Measurements from ENCODE around the gene FKBP5. TPM values are rescaled to one million over a fixed set of nuclear protein-coding genes. Genes with fewer than 3 reads are reported as not detected.
A peak's percentile ranks its signal among the peaks of the same experiment; 100 is the strongest.

The FKBP5 gene
- total RNA-seq, 1 experiment from 2014 or later: 33.9 TPM

- H3K4me1 Mint-ChIP-seq: peaks cover 23 to 26% of the 10 kb centered on the region in 2 experiments
- Histone ChIP-seq H3K14ac (ENCODE audit: insufficient read depth, low read length) (no peak overlapping the region), H4K8ac (replicated peaks; ENCODE audit: insufficient read length, low read depth, low read length) (no peak overlapping the region), H4K91ac (ENCODE audit: insufficient read length, low read depth, low read length) (no peak overlapping the region), H3K27ac (ENCODE audit: insufficient read length, low read depth, low read length) (no peak overlapping the region), H3K79me1 (ENCODE audit: insufficient read depth, low read depth, low read length, poor library complexity, severe bottlenecking) (no peaks in the 10 kb centered on the region), H3K23me2 (ENCODE audit: insufficient read length, low read depth, low read length, poor library complexity, severe bottlenecking) (no peaks in the 10 kb centered on the region), H3K9me3 (ENCODE audit: control insufficient read depth, low read depth, low read length) (no peaks in the 10 kb centered on the region), H2BK5ac (ENCODE audit: insufficient read length, low read length) (no peak overlapping the region), H4K20me1 (ENCODE audit: control insufficient read depth, insufficient read depth, insufficient read length) (peaks cover 2% of the 10 kb centered on the region), H2BK120ac (ENCODE audit: low read depth, low read length, poor library complexity, severe bottlenecking) (no peak overlapping the region), H2BK20ac (ENCODE audit: low read depth, low read length, poor library complexity, severe bottlenecking) (no peak overlapping the region), H3K4ac (ENCODE audit: low read depth, low read length) (no peak overlapping the region), H3K27me3 (ENCODE audit: insufficient read depth, low read length) (no peaks in the 10 kb centered on the region), H2BK15ac (ENCODE audit: low read depth, low read length) (no peak overlapping the region), H2BK12ac (ENCODE audit: insufficient read length, low read depth, low read length) (no peak overlapping the region), H3T11ph (ENCODE audit: low read length) (no peak overlapping the region), H3K18ac (ENCODE audit: insufficient read length, low read depth, low read length) (no peak overlapping the region), H3K9ac (ENCODE audit: extremely low read depth, insufficient read length, low read length) (no peak overlapping the region), H3K4me1 (ENCODE audit: insufficient read depth, low read length) (no peaks in the 10 kb centered on the region), H4K5ac (ENCODE audit: insufficient read length, low read depth, low read length) (no peak overlapping the region), H3K4me2 (ENCODE audit: insufficient read depth, insufficient read length, low read length) (no peak overlapping the region), H3K79me2 (ENCODE audit: insufficient read depth, low read length) (no peaks in the 10 kb centered on the region), H3K23ac (ENCODE audit: insufficient read length, low read depth, low read length) (no peak overlapping the region), H2AFZ (ENCODE audit: low read length) (no peak overlapping the region), H3K56ac (ENCODE audit: insufficient read length, low read depth, low read length) (no peak overlapping the region), H2AK5ac (ENCODE audit: insufficient read length, low read length) (no peak overlapping the region)
- no peak overlapping the region for H3K4me3 Mint-ChIP-seq
- peak overlapping the region; percentile 13 to 61 (median 27); a peak in 2 of 7 replicates for H3K27ac Mint-ChIP-seq
- H3K27me3 Mint-ChIP-seq (ENCODE audit: low read depth): peaks cover 7% of the 10 kb centered on the region
- WGBS (ENCODE audit: extremely low coverage, insufficient read length, low lambda C conversion rate): no CpG with 5 or more reads among the region's 8 CpGs
- DNase-seq: peak; percentile 72
- H3K36me3 Mint-ChIP-seq (ENCODE audit: insufficient read depth in 1 of 3, low read depth in 3 of 3): peaks cover 6 to 11% (median 9%) of the 10 kb centered on the region in 3 experiments; a peak in 6 of 7 replicates
- peaks cover 11% of the 10 kb centered on the region in 2 experiments for H3K9me3 Mint-ChIP-seq
- TF ChIP-seq CTCF (conservative IDR thresholded peaks at IDR 0.05): no peak
Observed at GRCh38 chr6:35566794-35567193, 121.9 kb downstream of the FKBP5 start.
